ENCODE measurements around the gene PLEKHA1.

The PLEKHA1 gene

DNA sequence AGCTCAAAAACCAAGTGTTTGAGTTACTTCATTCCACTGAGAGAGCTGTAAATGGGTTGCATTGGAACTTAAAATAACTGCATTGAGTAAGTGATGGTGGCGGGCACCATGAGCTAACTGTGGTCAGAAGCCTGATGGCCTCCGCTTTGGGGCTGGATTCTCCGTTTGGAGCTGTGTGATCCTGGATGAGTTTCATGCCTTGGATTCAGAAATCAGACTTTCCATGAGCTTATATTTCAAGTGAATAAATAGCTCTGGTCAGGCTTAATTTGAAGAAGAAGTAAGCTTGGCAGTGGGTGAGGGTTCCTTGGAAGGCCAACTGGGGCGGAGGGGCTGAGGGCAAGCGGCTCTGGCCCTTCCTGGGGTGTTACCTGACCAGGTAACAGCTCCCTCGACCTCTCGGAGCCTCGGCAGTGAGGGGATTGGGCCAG is 92.5 kb downstream of the PLEKHA1 start:
- no peaks in the 10 kb centered on the region for H3K9me3 ChIP-seq (ENCODE audit: low read depth, low read length)
- DNase-seq (ENCODE audit: low read depth, low spot score) = no peak
- no peaks in the 10 kb centered on the region for H3K36me3 ChIP-seq (ENCODE audit: insufficient read depth, low read length)
- H3K27ac ChIP-seq = no peak overlapping the region
- no peak overlapping the region for H3K9ac ChIP-seq (ENCODE audit: insufficient read length)
- TF ChIP-seq EZH2 (IDR thresholded peaks at IDR 0.05) = no peak
- TF ChIP-seq FOXP2 (optimal IDR thresholded peaks at IDR 0.05; ENCODE audit: control extremely low read depth, extremely low read length, insufficient read depth) = no peak
- TF ChIP-seq POLR2AphosphoS5 (IDR thresholded peaks at IDR 0.05; ENCODE audit: borderline replicate concordance, low read depth, low read length) = no peak
- no peak overlapping the region for H3K4me3 ChIP-seq

DNA sequence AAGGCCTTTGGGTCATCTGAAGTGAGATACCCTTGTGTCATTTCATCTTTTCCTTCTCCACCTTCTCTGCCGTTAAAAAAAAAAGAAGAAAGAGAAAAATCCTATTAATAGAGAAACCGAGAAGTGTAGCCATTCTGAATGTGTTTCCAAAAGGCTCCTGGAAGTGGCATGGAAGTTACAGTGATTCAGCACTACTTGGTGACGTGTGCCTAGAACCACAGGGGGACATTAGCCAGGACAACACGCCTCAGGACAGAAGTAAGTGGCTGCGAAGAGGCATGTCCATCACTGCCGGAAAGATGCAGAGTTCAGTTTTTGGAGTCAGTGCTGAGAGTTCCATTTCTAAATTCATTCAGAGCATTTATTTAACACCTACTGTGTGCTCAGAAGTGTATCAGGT is 93.2 kb downstream of the PLEKHA1 start:
- no peak for TF ChIP-seq FOXP2 (optimal IDR thresholded peaks at IDR 0.05; ENCODE audit: control extremely low read depth, extremely low read length, insufficient read depth)
- TF ChIP-seq POLR2AphosphoS5 (IDR thresholded peaks at IDR 0.05; ENCODE audit: borderline replicate concordance, low read depth, low read length) = no peak
- TF ChIP-seq EZH2 (IDR thresholded peaks at IDR 0.05) = no peak
- Histone ChIP-seq H3K9me3 (ENCODE audit: low read depth, low read length) (no peaks in the 10 kb centered on the region), H3K36me3 (ENCODE audit: insufficient read depth, low read length) (no peaks in the 10 kb centered on the region), H3K9ac (ENCODE audit: insufficient read length) (no peak overlapping the region), H3K4me3 (no peak overlapping the region), H3K27ac (no peak overlapping the region)
- DNase-seq (ENCODE audit: low read depth, low spot score) = no peak

DNA sequence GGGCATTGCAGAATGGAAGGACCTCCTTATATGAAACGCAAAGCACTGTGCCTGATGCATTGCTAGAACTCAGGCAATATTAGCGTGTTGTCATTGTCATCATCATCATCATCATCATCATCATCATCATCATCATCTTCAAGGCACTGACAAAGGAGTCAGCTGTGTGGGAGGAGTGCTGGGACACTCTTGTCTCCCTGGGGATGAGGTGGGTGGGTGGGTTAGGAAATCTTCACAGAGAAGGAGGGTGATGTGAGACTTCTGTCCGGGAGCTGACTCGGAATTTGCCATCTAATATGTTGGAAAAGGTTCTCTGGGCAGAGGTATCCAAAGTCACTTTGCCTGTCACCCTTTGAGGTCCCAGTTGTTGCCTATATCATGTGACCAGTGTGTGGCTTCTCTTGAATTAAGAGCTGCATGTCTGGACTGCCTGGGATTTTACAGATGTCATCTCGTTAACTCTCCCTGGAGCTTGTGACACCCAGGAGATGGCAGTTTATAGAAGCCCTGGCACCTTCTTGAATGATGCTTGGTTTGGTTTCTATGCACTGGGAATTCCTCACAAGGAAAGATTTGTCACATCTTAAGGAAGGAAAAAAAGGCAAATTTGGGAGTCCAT is 93.9 kb downstream of the PLEKHA1 start:
- no peak for DNase-seq (ENCODE audit: low read depth, low spot score)
- H3K9me3 ChIP-seq (ENCODE audit: low read depth, low read length) = no peaks in the 10 kb centered on the region
- H3K9ac ChIP-seq (ENCODE audit: insufficient read length) = no peak overlapping the region
- H3K27ac ChIP-seq = no peak overlapping the region
- TF ChIP-seq POLR2AphosphoS5 (IDR thresholded peaks at IDR 0.05; ENCODE audit: borderline replicate concordance, low read depth, low read length) (no peak), EZH2 (IDR thresholded peaks at IDR 0.05) (no peak), FOXP2 (optimal IDR thresholded peaks at IDR 0.05; ENCODE audit: control extremely low read depth, extremely low read length, insufficient read depth) (no peak)
- H3K36me3 ChIP-seq (ENCODE audit: insufficient read depth, low read length) = no peaks in the 10 kb centered on the region
- no peak overlapping the region for H3K4me3 ChIP-seq

DNA sequence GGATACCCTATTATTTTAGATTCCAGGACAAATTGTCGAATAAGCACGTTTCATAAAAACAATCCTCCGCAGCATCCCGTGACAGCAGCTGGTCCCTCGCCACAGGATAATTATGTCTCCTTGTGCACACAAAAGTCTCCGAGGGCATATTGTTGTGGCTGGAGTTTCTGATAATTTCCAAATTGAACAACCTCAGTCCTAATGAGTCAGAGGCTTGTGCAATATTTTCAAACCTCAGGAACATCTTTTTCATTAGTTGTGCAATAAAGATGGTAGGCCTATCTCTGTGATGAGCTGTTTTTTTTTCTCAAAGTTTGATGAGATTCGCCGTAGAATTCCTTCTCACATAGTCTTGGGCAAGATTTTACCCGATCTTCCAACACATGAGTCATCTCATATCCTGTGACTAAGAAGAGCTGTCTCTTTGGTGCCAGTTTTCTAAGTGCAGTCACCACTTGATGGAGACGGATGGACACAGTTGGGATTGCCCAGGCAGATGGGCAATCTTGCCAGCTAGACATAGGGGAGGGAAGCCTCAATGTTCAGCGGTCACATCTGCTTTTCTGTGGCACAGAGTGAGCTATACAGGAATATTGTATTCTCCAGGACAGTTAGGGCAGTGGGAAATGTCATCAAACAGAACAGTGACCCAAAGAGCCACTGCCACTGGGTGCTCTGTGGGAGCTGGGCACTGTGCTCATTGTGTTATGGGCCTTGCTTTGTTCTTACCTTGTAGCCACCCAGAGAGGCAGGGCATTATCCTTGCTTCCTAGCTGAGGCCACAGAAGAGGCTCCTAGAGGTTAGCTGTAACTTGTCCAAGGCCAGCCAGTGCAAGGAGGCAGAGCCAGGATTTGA is 94.6 kb downstream of the PLEKHA1 start:
- DNase-seq (ENCODE audit: low read depth, low spot score) = no peak
- TF ChIP-seq POLR2AphosphoS5 (IDR thresholded peaks at IDR 0.05; ENCODE audit: borderline replicate concordance, low read depth, low read length) (no peak), FOXP2 (optimal IDR thresholded peaks at IDR 0.05; ENCODE audit: control extremely low read depth, extremely low read length, insufficient read depth) (no peak), EZH2 (IDR thresholded peaks at IDR 0.05) (no peak)
- no peak overlapping the region for H3K4me3 ChIP-seq
- H3K9ac ChIP-seq (ENCODE audit: insufficient read length) = no peak overlapping the region
- no peaks in the 10 kb centered on the region for H3K36me3 ChIP-seq (ENCODE audit: insufficient read depth, low read length)
- H3K9me3 ChIP-seq (ENCODE audit: low read depth, low read length) = no peaks in the 10 kb centered on the region
- no peak overlapping the region for H3K27ac ChIP-seq

DNA sequence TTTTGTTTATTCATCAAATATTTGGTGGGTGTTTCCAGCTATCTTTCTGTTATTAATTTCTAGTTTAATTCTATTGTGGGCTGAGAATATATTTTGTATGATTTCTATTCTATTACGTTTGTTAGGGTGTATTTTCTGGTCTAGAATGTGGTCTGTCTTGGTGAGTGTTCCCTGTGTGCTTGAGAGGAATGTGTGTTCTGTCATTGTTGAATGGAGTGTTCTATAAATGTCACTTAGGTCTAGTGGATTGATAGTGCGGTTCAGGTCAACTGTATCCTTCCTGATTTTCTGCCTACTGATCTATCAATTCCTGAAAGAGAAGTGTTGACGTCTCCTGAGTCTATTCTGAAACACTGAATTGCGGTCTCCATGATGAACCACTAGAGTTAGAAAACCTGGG is 95.3 kb downstream of the PLEKHA1 start:
- no peak for DNase-seq (ENCODE audit: low read depth, low spot score)
- no peak overlapping the region for H3K9ac ChIP-seq (ENCODE audit: insufficient read length)
- H3K9me3 ChIP-seq (ENCODE audit: low read depth, low read length) = no peaks in the 10 kb centered on the region
- H3K36me3 ChIP-seq (ENCODE audit: insufficient read depth, low read length) = no peaks in the 10 kb centered on the region
- no peak overlapping the region for H3K4me3 ChIP-seq
- TF ChIP-seq EZH2 (IDR thresholded peaks at IDR 0.05) (no peak), FOXP2 (optimal IDR thresholded peaks at IDR 0.05; ENCODE audit: control extremely low read depth, extremely low read length, insufficient read depth) (no peak), POLR2AphosphoS5 (IDR thresholded peaks at IDR 0.05; ENCODE audit: borderline replicate concordance, low read depth, low read length) (no peak)
- H3K27ac ChIP-seq = no peak overlapping the region

DNA sequence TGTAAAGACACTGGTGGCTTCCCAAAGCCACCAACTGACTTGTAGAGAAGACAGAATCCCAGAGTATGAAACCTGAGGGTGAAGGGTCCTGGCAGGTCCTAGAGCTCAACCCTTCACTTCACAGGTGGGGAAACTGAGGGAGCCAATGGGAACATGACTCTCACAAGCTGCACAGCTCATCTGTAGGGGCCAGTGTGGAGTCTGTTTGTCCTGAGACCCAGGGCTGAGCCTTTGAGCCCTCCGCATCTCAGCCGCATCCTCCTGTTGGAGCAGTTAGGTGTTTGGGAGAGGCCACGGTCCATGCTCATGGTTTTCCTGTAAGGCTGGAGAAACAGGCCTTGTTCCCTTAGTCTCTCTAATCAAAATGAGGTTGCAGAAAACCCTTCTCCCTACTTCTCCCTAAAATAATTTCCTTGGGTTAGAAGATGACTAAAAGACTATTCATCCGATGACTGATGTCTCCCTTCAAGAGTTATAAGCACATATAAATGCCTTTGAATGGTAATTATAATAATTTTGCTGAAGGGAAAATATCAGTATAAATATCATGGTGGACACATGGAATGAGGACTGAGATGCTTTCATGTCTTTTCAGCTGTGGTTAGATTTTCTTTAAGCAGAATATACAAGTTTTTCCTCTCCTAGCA is 97.1 kb downstream of the PLEKHA1 start:
- Histone ChIP-seq H3K4me3 (no peak overlapping the region), H3K9me3 (ENCODE audit: low read depth, low read length) (no peaks in the 10 kb centered on the region), H3K27ac (no peak overlapping the region), H3K9ac (ENCODE audit: insufficient read length) (no peak overlapping the region), H3K36me3 (ENCODE audit: insufficient read depth, low read length) (no peaks in the 10 kb centered on the region)
- DNase-seq (ENCODE audit: low read depth, low spot score) = no peak
- no peak for TF ChIP-seq FOXP2 (optimal IDR thresholded peaks at IDR 0.05; ENCODE audit: control extremely low read depth, extremely low read length, insufficient read depth)
- TF ChIP-seq EZH2 (IDR thresholded peaks at IDR 0.05) = no peak
- no peak for TF ChIP-seq POLR2AphosphoS5 (IDR thresholded peaks at IDR 0.05; ENCODE audit: borderline replicate concordance, low read depth, low read length)

DNA sequence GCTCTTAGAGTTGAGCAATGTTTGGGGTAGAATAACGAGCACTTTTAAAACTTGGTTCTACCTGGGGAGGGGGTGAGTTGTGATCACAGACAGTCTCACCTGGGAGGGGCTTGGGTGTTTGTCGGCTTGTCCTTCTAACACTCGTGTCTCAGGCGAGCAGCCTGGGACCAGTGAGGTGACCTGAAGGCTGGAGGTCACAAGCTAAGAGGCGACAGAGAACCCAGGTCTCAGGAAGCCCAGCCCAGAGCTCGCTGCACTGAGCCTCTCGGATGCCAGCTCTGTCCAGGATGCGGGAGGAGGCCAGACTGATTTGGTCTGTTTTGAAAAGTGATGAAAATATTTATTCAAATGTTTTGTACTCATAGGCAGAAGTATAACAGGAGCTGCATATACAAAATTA is 98.6 kb downstream of the PLEKHA1 start:
- no peak overlapping the region for H3K9ac ChIP-seq (ENCODE audit: insufficient read length)
- H3K9me3 ChIP-seq (ENCODE audit: low read depth, low read length) = no peaks in the 10 kb centered on the region
- no peak for DNase-seq (ENCODE audit: low read depth, low spot score)
- H3K27ac ChIP-seq = no peak overlapping the region
- TF ChIP-seq POLR2AphosphoS5 (IDR thresholded peaks at IDR 0.05; ENCODE audit: borderline replicate concordance, low read depth, low read length) (no peak), FOXP2 (optimal IDR thresholded peaks at IDR 0.05; ENCODE audit: control extremely low read depth, extremely low read length, insufficient read depth) (no peak), EZH2 (IDR thresholded peaks at IDR 0.05) (no peak)
- H3K4me3 ChIP-seq = no peak overlapping the region
- H3K36me3 ChIP-seq (ENCODE audit: insufficient read depth, low read length) = no peaks in the 10 kb centered on the region

DNA sequence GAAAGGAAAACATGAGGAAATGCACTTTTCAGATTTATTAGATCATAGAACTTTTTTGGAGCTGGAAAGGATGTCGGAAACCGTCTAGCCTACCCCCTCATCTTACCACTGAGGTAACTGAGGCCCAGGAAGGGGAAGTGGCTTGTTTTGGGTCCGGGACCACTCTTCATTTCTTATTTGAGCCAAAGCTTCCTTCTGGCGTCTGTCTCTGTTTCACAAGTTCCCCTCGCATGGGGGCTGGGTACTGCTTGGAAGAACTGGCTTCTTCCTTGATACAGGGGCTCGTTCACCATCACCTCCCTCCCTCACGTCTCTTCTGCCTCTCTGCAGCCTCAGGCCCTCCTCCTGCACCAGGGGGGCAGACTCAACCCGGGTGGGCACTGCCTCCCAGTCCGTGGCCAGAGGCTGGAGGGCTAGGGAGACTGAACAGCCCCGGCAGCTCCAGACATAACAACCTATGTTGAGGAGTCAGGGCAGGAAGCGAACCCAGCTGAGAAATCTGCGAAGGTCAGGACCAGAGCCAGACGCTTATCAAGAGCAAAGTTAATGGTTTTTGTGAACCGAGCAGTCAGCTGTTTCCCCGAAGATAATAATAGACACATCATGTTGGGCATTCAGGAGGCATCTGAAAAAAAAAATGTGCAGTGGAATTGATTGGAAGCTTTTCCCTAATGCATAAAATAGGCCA is 99.8 kb downstream of the PLEKHA1 start:
- Histone ChIP-seq H3K9ac (ENCODE audit: insufficient read length) (no peak overlapping the region), H3K27ac (no peak overlapping the region), H3K9me3 (ENCODE audit: low read depth, low read length) (no peaks in the 10 kb centered on the region), H3K4me3 (no peak overlapping the region), H3K36me3 (ENCODE audit: insufficient read depth, low read length) (no peaks in the 10 kb centered on the region)
- TF ChIP-seq POLR2AphosphoS5 (IDR thresholded peaks at IDR 0.05; ENCODE audit: borderline replicate concordance, low read depth, low read length) = no peak
- no peak for DNase-seq (ENCODE audit: low read depth, low spot score)

Measured in SK-N-MC (cell line).